Transverse colon (tissue), 4 donors: ENCODE results near the gene SPIRE1. TPM values are rescaled to one million over a fixed set of nuclear protein-coding genes. Genes with fewer than 3 reads are reported as not detected.

Experiments used
- DNase-seq: peaks from one replicate; pipeline ENCODE4 v3.0.0-alpha.2; 2019
- H3K27ac ChIP-seq, 4 donors: fragments of 200-600 bp; sonication (generic); 2 replicates each; pipeline ENCODE4 v1.5.1; 2016 to 2018; ENCODE audit warnings: inconsistent platforms in 4 of 4
- H3K27me3 ChIP-seq: fragments of 200-600 bp; sonication (generic); 2 replicates; pipeline ENCODE4 v1.5.1; 2017; ENCODE audit warnings: inconsistent platforms
- H3K36me3 ChIP-seq, 4 donors: fragments of 200-600 bp; sonication (generic); 2 replicates each; pipeline ENCODE4 v1.5.1; 2017 to 2019; ENCODE audit warnings: inconsistent platforms in 4 of 4
- H3K4me1 ChIP-seq, 4 donors: fragments of 200-600 bp; sonication (generic); 2 replicates each; pipeline ENCODE4 v1.5.1; 2017 to 2020; ENCODE audit warnings: inconsistent platforms in 4 of 4
- H3K4me3 ChIP-seq, 4 donors: fragments of 200-600 bp; sonication (generic); 1 replicate in 1 of 4; 2 replicates in 3 of 4; pipeline versions ENCODE4 v1.5.1 to v1.6.1; 2017 to 2019; ENCODE audit warnings: inconsistent platforms in 4 of 4
- H3K9me3 ChIP-seq, 2 donors: fragments of 200-600 bp; sonication (generic); 2 replicates each; pipeline ENCODE4 v1.5.1; 2017 to 2019; ENCODE audit warnings: inconsistent platforms in 2 of 2
- EP300 ChIP-seq: sonication (generic); formaldehyde crosslinking; IDR thresholded peaks from one replicate; pipeline ENCODE4 v1.6.1; 2017; ENCODE audit warnings: antibody characterized with exemption, low read depth
- POLR2A ChIP-seq: fragments of 450-650 bp; IDR thresholded peaks from one replicate; pipeline ENCODE4 v1.6.1; 2016; ENCODE audit warnings: antibody characterized with exemption, mild to moderate bottlenecking, moderate library complexity
- POLR2AphosphoS5 ChIP-seq, 3 donors: sonication (generic); formaldehyde crosslinking; IDR thresholded peaks; one replicate each; pipeline ENCODE4 v1.6.1; 2016; ENCODE audit warnings: antibody characterized with exemption in 3 of 3
- WGBS, 2 donors: methylation state at CpG; one replicate each; pipeline ENCODE4 v1.1.5; 2018; ENCODE audit warnings: low coverage in 1 of 2; 5-methylcytosine and 5-hydroxymethylcytosine counted together
- in situ Hi-C, 4 donors: fragments of 200-750 bp; cut with MboI; loops; one replicate each; pipeline versions ENCODE4 v1.15.0 to v1.15.1; 2017; ENCODE audit warnings: low sequenced_read_pairs in 3 of 4, low pct_ligation_motif_present in 1 of 4, low pct_unique_long_range_greater_than_20kb in 1 of 4
- intact Hi-C: fragments of 100-400 bp; cut with DNase I; formaldehyde crosslinking; loops from one replicate; pipeline ENCODE4 v1.15.1; 2023; ENCODE audit warnings: low total_unique reads
- total RNA-seq, 4 donors: library from RNA; depleted of rRNA; stranded (reverse); fragments of >200 nt; gene quantifications; one replicate each; pipeline ENCODE4 v1.1.0, GENCODE V29; 2016
- TF ChIP-seq, protein P1 (sequence below), 5 experiments: fragments of 200-600 bp in 3 of 5; fragments of 450-650 bp in 2 of 5; sonication (generic) in 3 of 5; IDR thresholded peaks; 1 replicate in 2 of 5; 2 replicates in 3 of 5; pipeline ENCODE4 v1.5.1; 2016 to 2017; ENCODE audit warnings: antibody characterized with exemption in 5 of 5, inconsistent platforms in 3 of 5, mild to moderate bottlenecking in 2 of 5, moderate library complexity in 1 of 5

Gene SPIRE1
- total RNA-seq, 4 donors from 2014 or later: 6.0 to 7.8 (median 6.8) TPM

DNA sequence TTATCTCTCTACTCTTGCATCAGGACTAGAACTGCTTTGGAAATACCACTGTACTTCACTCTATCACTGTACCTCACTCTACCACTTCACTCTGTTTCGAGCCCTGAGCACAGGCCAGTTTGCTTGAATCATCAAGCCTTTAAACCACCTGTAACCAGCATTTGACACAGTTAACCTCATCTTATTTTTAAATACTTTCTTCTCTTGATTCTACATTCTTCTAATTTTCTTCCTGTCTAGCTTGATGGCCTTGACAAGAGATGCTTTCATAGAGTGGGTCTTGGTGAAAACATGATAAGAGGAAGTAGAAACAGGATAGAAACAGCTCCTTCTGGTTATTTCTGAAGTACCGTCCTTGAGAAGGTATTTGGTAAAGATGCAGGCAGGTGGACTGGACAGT, 78.1 kb downstream of the SPIRE1 start:
- Histone ChIP-seq H3K4me3 (no peak overlapping the region), H3K9me3 (no peaks in the 10 kb centered on the region), H3K36me3 (no peaks in the 10 kb centered on the region), H3K27me3 (no peaks in the 10 kb centered on the region), H3K4me1 (no peaks in the 10 kb centered on the region), H3K27ac (no peak overlapping the region)
- TF ChIP-seq POLR2A (no peak), EP300 (no peak), POLR2AphosphoS5 (IDR thresholded peaks at IDR 0.05) (no peak)
- TF ChIP-seq, protein P1, sequence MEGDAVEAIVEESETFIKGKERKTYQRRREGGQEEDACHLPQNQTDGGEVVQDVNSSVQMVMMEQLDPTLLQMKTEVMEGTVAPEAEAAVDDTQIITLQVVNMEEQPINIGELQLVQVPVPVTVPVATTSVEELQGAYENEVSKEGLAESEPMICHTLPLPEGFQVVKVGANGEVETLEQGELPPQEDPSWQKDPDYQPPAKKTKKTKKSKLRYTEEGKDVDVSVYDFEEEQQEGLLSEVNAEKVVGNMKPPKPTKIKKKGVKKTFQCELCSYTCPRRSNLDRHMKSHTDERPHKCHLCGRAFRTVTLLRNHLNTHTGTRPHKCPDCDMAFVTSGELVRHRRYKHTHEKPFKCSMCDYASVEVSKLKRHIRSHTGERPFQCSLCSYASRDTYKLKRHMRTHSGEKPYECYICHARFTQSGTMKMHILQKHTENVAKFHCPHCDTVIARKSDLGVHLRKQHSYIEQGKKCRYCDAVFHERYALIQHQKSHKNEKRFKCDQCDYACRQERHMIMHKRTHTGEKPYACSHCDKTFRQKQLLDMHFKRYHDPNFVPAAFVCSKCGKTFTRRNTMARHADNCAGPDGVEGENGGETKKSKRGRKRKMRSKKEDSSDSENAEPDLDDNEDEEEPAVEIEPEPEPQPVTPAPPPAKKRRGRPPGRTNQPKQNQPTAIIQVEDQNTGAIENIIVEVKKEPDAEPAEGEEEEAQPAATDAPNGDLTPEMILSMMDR (IDR thresholded peaks at IDR 0.05): no peak
- intact Hi-C loops (loop anchor here (10.0 kb wide), 1 partner anchor 565 kb away; no protein-coding TSS in a partner anchor), in situ Hi-C loops (no loop called here)
- no peak for DNase-seq
- 29 to 73% methylated on average over 2 of the region's 2 CpGs for WGBS, 2 donors

DNA sequence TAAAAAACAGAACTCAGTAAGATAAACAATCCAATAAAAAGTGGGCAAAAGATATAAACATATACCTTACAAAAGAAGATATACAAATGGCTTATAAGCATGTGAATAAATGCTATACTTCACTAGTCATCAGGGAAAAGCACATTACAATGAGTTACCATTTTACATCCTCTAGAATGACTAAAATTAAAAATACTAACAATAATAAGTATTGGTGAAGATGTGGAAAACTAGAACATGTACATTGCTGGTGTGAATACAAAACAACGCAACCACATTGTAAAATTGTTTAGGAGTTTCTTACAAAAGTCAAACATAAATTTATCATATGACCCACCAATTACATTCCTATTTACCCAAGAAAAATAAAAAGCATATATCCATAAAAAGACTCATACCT, 80.1 kb downstream of the SPIRE1 start:
- H3K4me1 ChIP-seq: no peaks in the 10 kb centered on the region
- intact Hi-C loops: loop anchor here (10.0 kb wide), 1 partner anchor 563 kb away; no protein-coding TSS in a partner anchor

DNA sequence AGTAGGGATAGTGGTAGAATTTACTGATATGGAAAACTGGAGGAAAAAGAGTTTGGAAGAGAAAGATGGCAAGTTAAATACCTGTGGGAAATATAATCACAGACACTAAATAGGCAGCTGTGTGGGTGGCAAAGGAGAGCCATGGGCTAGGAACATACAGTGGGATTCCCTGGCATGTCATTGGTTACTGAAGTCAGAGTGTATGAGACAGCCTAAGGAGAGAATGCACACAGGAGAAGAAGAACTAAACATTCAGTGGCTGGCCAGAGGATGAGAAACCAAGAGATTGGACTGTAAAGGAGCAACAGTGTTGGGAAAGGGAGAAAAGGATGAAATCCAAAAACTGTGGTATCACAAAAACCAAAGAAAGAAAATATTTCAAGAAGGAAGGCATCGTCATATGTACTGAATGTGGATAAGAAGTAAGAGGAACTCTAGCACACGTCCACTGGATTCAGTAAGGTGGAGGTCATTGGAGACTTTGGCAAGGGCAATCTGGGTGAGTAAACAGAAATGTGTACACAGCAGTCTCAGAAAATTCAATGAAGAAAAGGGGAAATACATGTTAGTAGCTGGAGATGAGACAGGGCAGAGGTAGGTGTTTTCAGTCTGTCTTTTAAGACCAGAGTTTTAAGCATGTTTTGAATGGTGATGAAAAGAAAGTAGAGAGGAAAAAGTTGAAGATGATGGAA, 83.3 kb downstream of the SPIRE1 start:
- WGBS, 2 donors: 45 to 63% methylated on average over 2 of the region's 2 CpGs
- TF ChIP-seq, protein P1 (IDR thresholded peaks at IDR 0.05): no peak
- TF ChIP-seq POLR2A: no peak
- TF ChIP-seq EP300: no peak
- TF ChIP-seq POLR2AphosphoS5 (IDR thresholded peaks at IDR 0.05): no peak
- Histone ChIP-seq H3K4me3 (no peak overlapping the region), H3K36me3 (no peaks in the 10 kb centered on the region), H3K27me3 (no peaks in the 10 kb centered on the region), H3K9me3 (no peaks in the 10 kb centered on the region), H3K4me1 (no peaks in the 10 kb centered on the region), H3K27ac (no peak overlapping the region)
- DNase-seq: no peak
- in situ Hi-C loops: no loop called here
- intact Hi-C loops: loop anchor here (10.0 kb wide), 1 partner anchor 560 kb away; no protein-coding TSS in a partner anchor

More for the DNA sequence above, 80.1 kb downstream of the SPIRE1 start:
- no peak overlapping the region for H3K27ac ChIP-seq
- no peak overlapping the region for H3K4me3 ChIP-seq
- no peaks in the 10 kb centered on the region for H3K36me3 ChIP-seq
- TF ChIP-seq EP300: no peak
- TF ChIP-seq, protein P1 (IDR thresholded peaks at IDR 0.05): no peak
- no peak for TF ChIP-seq POLR2AphosphoS5 (IDR thresholded peaks at IDR 0.05)
- no peak for TF ChIP-seq POLR2A
- H3K9me3 ChIP-seq: no peaks in the 10 kb centered on the region
- in situ Hi-C loops: no loop called here
- DNase-seq: no peak
- WGBS, 2 donors: 86 to 98% methylated on average over 1 of the region's 1 CpG
- no peaks in the 10 kb centered on the region for H3K27me3 ChIP-seq

DNA sequence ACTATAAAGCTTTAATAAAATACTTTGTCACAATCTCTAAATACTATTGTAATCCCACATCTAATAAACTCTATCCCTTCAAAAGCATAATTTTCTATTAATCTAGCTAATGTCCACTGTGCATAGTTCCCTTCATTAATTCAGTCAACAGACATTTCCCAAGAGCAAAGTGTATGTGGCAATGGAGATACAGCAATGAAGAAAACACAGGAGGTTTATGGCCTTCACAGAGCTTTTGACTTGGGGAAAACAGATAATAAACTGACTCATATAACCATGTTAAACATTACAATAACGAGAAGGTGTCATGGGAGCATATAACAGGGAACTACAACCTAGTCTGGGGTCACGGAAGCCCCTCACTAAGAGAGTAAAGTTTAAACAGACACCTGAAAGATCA, 86.3 kb downstream of the SPIRE1 start:
- TF ChIP-seq EP300 (no peak), POLR2AphosphoS5 (IDR thresholded peaks at IDR 0.05) (no peak)
- TF ChIP-seq, protein P1 (IDR thresholded peaks at IDR 0.05): no peak
- Histone ChIP-seq H3K27me3 (no peaks in the 10 kb centered on the region), H3K4me3 (no peak overlapping the region), H3K9me3 (no peaks in the 10 kb centered on the region), H3K27ac (no peak overlapping the region), H3K36me3 (no peaks in the 10 kb centered on the region), H3K4me1 (no peaks in the 10 kb centered on the region)
- intact Hi-C loops: loop anchor here (10.0 kb wide), 1 partner anchor 557 kb away; no protein-coding TSS in a partner anchor
- WGBS, 2 donors: 55 to 60% methylated on average over 2 of the region's 2 CpGs
- in situ Hi-C loops: no loop called here
- DNase-seq: no peak
